B cell (primary cell): Measurements from ENCODE around the gene HPD. TPM values are rescaled to one million over a fixed set of nuclear protein-coding genes. Genes with fewer than 3 reads are reported as not detected.

Experiments used
- ATAC-seq: fragments of 200-7000 bp; cut with Tn5 transposase; one replicate; pipeline ENCODE4 v1.10.0; 2021; ENCODE audit warnings: low read depth, mild to moderate bottlenecking, moderate number of reproducible peaks, moderate library complexity
- CTCF ChIA-PET: fragments of 350-600 bp; sonication (Branson Sonifier 250); formaldehyde crosslinking; loops from one replicate; lab custom pipeline; 2021; ENCODE audit warnings: antibody characterized with exemption, inconsistent platforms; lab: Charles Lee
- POLR2A ChIA-PET: fragments of 350-600 bp; sonication (Branson Sonifier 250); formaldehyde crosslinking; loops from one replicate; lab custom pipeline; 2021; ENCODE audit warnings: antibody characterized with exemption; lab: Charles Lee
- DNase-seq: peaks from one replicate; pipeline ENCODE4 v3.0.0; 2013
- H2AFZ ChIP-seq: 2 replicates; pipeline ENCODE4 v1.6.1; 2012; ENCODE audit warnings: mild to moderate bottlenecking, low read depth, low read length; ENCODE audit not compliant: insufficient read depth, poor library complexity, severe bottlenecking
- H3K27ac ChIP-seq, 2 donors: 1 replicate in 1 of 2; 2 replicates in 1 of 2; pipeline ENCODE4 v1.5.1; 2012 to 2013; ENCODE audit warnings: low read length in 2 of 2, mild to moderate bottlenecking in 2 of 2, moderate library complexity in 1 of 2
- H3K27me3 ChIP-seq, 4 experiments: fragments of 200-600 bp in 1 of 4; sonication (generic) in 1 of 4; replicated peaks in 1 of 4; 1 replicate in 2 of 4; 2 replicates in 2 of 4; pipeline versions ENCODE4 v1.6.1 to v1.7.0; 2013 to 2016; ENCODE audit warnings: low read length in 3 of 4, mild to moderate bottlenecking in 2 of 4, mixed read lengths in 1 of 4, moderate library complexity in 1 of 4; ENCODE audit not compliant: insufficient read depth in 4 of 4, control insufficient read depth in 3 of 4; ENCODE audit errors: control extremely low read depth in 1 of 4
- H3K36me3 ChIP-seq, 2 experiments: replicated peaks in 1 of 2; 1 replicate in 1 of 2; 2 replicates in 1 of 2; pipeline versions ENCODE4 v1.6.1 to v1.7.1; 2013; ENCODE audit warnings: low read length in 1 of 2; ENCODE audit not compliant: insufficient read depth in 2 of 2, control insufficient read depth in 1 of 2; ENCODE audit errors: control extremely low read depth in 1 of 2, extremely low read depth in 1 of 2
- H3K4me1 ChIP-seq, 2 donors: fragments of 200-600 bp in 1 of 2; sonication (generic) in 1 of 2; 1 replicate in 1 of 2; 2 replicates in 1 of 2; pipeline versions ENCODE4 v1.5.1 to v1.6.1; 2013 to 2017; ENCODE audit warnings: low read length in 2 of 2; ENCODE audit not compliant: control insufficient read depth in 2 of 2, insufficient read depth in 2 of 2
- H3K4me2 ChIP-seq: replicated peaks from 2 replicates; pipeline ENCODE3; 2012; ENCODE audit warnings: mild to moderate bottlenecking, low read depth, low read length; ENCODE audit not compliant: poor library complexity, severe bottlenecking
- H3K4me3 ChIP-seq, 5 experiments: fragments of 200-600 bp in 1 of 5; sonication (generic) in 1 of 5; 1 replicate in 3 of 5; 2 replicates in 2 of 5; pipeline versions ENCODE4 v1.5.1 to v1.7.0; 2011 to 2016; ENCODE audit warnings: low read length in 4 of 5, mild to moderate bottlenecking in 4 of 5, low read depth in 2 of 5, control low read depth in 1 of 5, moderate library complexity in 1 of 5; ENCODE audit not compliant: insufficient read depth in 1 of 5; ENCODE audit errors: control extremely low read depth in 1 of 5, extremely low read depth in 1 of 5
- H3K79me2 ChIP-seq: fragments of 200-600 bp; sonication (generic); one replicate; pipeline ENCODE4 v1.6.0; 2016; ENCODE audit warnings: low read length; ENCODE audit not compliant: control insufficient read depth, insufficient read depth
- H3K9ac ChIP-seq: fragments of 200-600 bp; sonication (generic); 2 replicates; pipeline ENCODE4 v1.6.1; 2017; ENCODE audit warnings: mild to moderate bottlenecking, low read length, moderate library complexity
- H3K9me3 ChIP-seq, 3 donors: one replicate each; pipeline versions ENCODE4 v1.6.1 to v1.7.1; 2013; ENCODE audit warnings: low read length in 2 of 3; ENCODE audit not compliant: control insufficient read depth in 2 of 3, insufficient read depth in 1 of 3; ENCODE audit errors: control extremely low read depth in 1 of 3
- H4K20me1 ChIP-seq: 2 replicates; pipeline ENCODE4 v1.6.0; 2012; ENCODE audit warnings: mild to moderate bottlenecking, low read length; ENCODE audit not compliant: insufficient read depth, control insufficient read depth, poor library complexity, severe bottlenecking
- H3K27ac Mint-ChIP-seq: one replicate; pipeline ENCODE4 v1.8.0; 2021; ENCODE audit warnings: mixed read lengths
- H3K27me3 Mint-ChIP-seq: one replicate; pipeline ENCODE4 v1.8.0; 2021; ENCODE audit warnings: mixed read lengths
- H3K4me1 Mint-ChIP-seq: one replicate; pipeline ENCODE4 v1.8.0; 2021; ENCODE audit warnings: mixed read lengths
- H3K4me3 Mint-ChIP-seq: one replicate; pipeline ENCODE4 v1.8.0; 2021; ENCODE audit warnings: mixed read lengths
- H3K9me3 Mint-ChIP-seq: one replicate; pipeline ENCODE4 v1.8.0; 2022; ENCODE audit warnings: mixed read lengths; ENCODE audit not compliant: insufficient read depth
- CTCF ChIP-seq: fragments of 200-600 bp; IDR thresholded peaks from one replicate; pipeline ENCODE4 v1.8.0; 2022; ENCODE audit warnings: antibody characterized with exemption, mild to moderate bottlenecking
- EZH2 ChIP-seq: IDR thresholded peaks from 2 replicates; pipeline ENCODE4 v1.6.1; 2012; ENCODE audit warnings: borderline replicate concordance, low read depth, mild to moderate bottlenecking, moderate library complexity, low read length; ENCODE audit not compliant: insufficient read depth, poor library complexity, severe bottlenecking
- WGBS: methylation state at CpG from one replicate; pipeline ENCODE4 v1.1.5; 2013; ENCODE audit warnings: missing lambda C conversion rate; ENCODE audit not compliant: insufficient coverage; 5-methylcytosine and 5-hydroxymethylcytosine counted together
- intact Hi-C: fragments of 100-400 bp; cut with micrococcal nuclease; formaldehyde crosslinking; loops from one replicate; pipeline ENCODE4 v1.10.0; 2022
- polyA plus RNA-seq: library from polyadenylated mRNA; depleted of rRNA; stranded (reverse); fragments of >200 nt; gene quantifications from 2 replicates; pipeline ENCODE4 v1.2.3, GENCODE V29; 2012
- total RNA-seq, 2 donors: library from RNA; stranded (reverse); fragments of 120-200 nt in 1 of 2; gene quantifications; 1 replicate in 1 of 2; 2 replicates in 1 of 2; pipeline versions ENCODE4 v1.2.3 to v1.2.4, GENCODE V29; 2013 to 2022

The HPD gene
- total and polyA plus RNA-seq, 2 donors (not counting 1 experiment from before 2014, with no cell fraction given) = not detected

GRCh38 chr12:121838126-121838525, 20.5 kb downstream of the HPD start:
- POLR2A ChIA-PET = interaction anchor here (0.7 kb wide), 2 partner anchors 154 to 583 kb away, joined by 4 to 9 read pairs; no protein-coding TSS in a partner anchor
- intact Hi-C loops = no loop called here
- Mint-ChIP-seq H3K9me3 (no peaks in the 10 kb centered on the region), H3K4me3 (peak overlapping the region; percentile 99), H3K27me3 (no peaks in the 10 kb centered on the region), H3K4me1 (peaks cover 18% of the 10 kb centered on the region), H3K27ac (no peak overlapping the region)
- CTCF ChIA-PET = interaction anchor here (0.6 to 6.2 kb wide), 4 partner anchors 10 to 43 kb away, joined by 3 to 38 read pairs (median 12); partner anchors contain the start of gene RHOF
- no peak overlapping the region for H3K4me3 ChIP-seq
- DNase-seq (no peak), ATAC-seq (no peak)
- H3K36me3 ChIP-seq = no peaks in the 10 kb centered on the region
- TF ChIP-seq CTCF = no peak
- TF ChIP-seq EZH2 = no peak
- H3K27me3 ChIP-seq = no peaks in the 10 kb centered on the region
- no peaks in the 10 kb centered on the region for H3K9me3 ChIP-seq
- H3K4me1 ChIP-seq = peaks cover 7 to 16% of the 10 kb centered on the region in 2 donors
- H3K4me2 ChIP-seq = no peak overlapping the region
- 91% methylated on average over 2 of the region's 5 CpGs for WGBS
- no peak overlapping the region for H3K9ac ChIP-seq
- H4K20me1 ChIP-seq = no peaks in the 10 kb centered on the region
- H3K27ac ChIP-seq = no peak overlapping the region
- no peak overlapping the region for H2AFZ ChIP-seq
- H3K79me2 ChIP-seq = no peaks in the 10 kb centered on the region

- Histone ChIP-seq H3K9ac (no peak overlapping the region), H2AFZ (no peak overlapping the region), H3K4me1 (peaks cover 7 to 16% of the 10 kb centered on the region in 2 donors), H3K9me3 (no peaks in the 10 kb centered on the region), H3K4me3 (no peak overlapping the region), H3K36me3 (no peaks in the 10 kb centered on the region), H4K20me1 (no peaks in the 10 kb centered on the region), H3K79me2 (no peaks in the 10 kb centered on the region), H3K4me2 (no peak overlapping the region), H3K27me3 (no peaks in the 10 kb centered on the region), H3K27ac (no peak overlapping the region)
- WGBS = 56% methylated on average over 1 of the region's 4 CpGs
- CTCF ChIA-PET = interaction anchor here (0.6 to 6.2 kb wide), 4 partner anchors 10 to 43 kb away, joined by 3 to 38 read pairs (median 12); partner anchors contain the start of gene RHOF
- no peak overlapping the region for H3K27ac Mint-ChIP-seq
- H3K4me1 Mint-ChIP-seq = peaks cover 18% of the 10 kb centered on the region
- DNase-seq (no peak), ATAC-seq (no peak)
- H3K4me3 Mint-ChIP-seq = no peak overlapping the region
- POLR2A ChIA-PET = interaction anchor here (0.6 to 0.7 kb wide), 2 partner anchors 24 to 582 kb away, joined by 5 to 9 read pairs; no protein-coding TSS in a partner anchor
- intact Hi-C loops = no loop called here
- H3K9me3 Mint-ChIP-seq = no peaks in the 10 kb centered on the region
- no peaks in the 10 kb centered on the region for H3K27me3 Mint-ChIP-seq
- TF ChIP-seq EZH2 (no peak), CTCF (no peak)
Observed at GRCh38 chr12:121837680-121838079, 21.0 kb downstream of the HPD start.
